ENCODE data around the gene DGCR8.

Gene DGCR8

DNA sequence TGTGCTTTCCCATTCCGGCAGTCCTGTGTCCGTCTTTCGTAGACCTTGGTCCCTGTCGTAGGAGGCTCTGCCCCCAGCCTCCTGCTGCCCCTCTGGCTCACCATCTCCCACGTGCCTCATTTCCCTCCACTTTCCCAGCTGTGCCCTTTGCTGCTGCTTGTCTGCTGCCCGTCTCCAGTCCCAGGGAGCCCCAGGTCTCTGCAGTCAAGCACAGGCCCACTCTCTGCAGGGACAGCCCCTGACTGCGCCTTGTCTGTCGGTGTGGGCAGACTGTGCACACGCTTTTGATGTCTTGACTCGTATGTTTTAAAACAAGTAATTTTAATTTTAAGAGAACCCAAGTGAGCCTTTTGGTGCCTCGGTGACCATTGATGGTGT, 12.4 kb downstream of the DGCR8 start:
- no peak for DNase-seq

DNA sequence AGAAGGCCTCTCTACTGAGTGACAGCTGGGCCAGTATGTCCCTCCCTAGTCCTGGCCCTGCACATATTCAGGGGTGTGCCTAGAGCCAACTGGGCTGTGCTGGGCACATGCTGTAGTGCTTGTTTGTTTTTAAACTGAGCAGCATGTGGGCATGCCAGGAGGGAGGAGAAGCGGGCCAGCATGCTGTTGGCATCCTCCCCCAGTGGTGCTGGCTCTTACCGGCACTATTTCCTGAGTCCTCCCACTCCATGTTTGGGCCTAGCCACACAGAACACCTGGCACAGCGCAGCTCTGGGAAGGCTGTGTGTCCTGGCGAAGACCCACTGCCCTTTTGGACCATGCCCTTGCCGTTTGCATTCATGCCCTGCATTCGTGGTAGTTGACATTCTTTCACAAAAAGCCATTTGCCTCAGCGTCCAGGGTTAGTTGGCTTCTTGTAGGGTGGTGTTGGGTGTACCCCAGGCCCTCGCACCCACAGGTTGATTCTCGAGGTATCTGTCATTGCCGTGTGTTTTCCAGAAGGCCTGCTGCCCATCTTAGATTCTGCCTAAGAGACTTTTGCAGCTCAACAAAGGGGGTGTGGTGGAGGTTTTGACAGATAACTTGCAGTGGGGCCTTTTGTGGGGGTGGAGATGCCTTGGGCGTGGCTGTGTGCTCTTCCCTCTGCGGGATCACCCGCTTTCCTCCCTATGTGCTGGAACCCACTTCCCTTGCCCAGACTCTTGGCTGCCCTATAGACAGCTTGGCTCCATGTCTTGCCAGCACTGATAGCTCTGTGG, 13.6 kb downstream of the DGCR8 start:
- DNase-seq = no peak

DNA sequence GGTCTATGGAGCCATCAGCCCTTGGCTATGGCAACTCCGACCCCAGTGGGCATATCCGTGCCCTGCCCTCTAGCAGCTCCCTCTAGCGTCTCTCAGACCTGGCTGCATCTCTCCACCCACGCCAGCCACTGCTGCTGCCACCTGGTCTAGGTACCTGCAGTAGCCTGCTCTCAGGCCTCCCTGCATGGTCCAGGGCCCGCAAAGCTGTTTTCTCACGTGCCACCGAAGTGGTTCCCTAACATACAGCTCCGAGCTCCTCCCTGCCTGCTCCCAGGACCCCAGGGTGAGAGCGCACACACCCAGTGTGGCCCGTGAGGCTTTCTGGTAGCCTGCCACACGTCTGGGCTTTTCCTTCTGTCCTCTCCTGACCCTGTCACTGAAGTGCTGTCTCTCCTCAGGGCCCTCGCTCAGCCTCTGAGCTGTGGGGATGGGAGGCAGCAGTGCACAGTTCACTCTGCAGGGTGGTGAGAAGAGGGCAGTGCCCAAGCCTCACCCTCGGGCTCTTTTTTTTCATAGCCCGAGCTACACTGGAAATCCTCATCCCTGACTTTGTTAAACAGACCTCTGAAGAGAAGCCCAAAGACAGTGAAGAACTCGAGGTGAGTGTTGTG, 14.3 kb downstream of the DGCR8 start:
- DNase-seq = no peak

DNA sequence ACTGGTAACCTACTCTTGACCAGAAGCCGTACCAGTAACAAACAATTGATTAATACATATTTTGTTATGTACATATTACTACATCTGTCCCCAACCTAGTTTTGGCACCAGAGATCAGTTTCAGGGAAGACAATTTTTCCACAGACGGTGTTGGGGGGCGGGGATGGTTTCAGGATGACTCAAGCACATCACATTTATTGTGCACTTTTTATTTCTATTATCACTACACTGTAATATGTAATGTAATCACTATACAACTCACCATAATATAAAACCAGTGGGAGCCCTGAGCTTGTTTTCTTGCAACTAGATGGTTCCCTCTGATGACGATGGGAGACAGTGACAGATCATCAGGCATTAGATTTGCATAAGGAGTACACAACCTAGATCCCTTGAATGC, 15.5 kb downstream of the DGCR8 start:
- no peak for DNase-seq

DNA sequence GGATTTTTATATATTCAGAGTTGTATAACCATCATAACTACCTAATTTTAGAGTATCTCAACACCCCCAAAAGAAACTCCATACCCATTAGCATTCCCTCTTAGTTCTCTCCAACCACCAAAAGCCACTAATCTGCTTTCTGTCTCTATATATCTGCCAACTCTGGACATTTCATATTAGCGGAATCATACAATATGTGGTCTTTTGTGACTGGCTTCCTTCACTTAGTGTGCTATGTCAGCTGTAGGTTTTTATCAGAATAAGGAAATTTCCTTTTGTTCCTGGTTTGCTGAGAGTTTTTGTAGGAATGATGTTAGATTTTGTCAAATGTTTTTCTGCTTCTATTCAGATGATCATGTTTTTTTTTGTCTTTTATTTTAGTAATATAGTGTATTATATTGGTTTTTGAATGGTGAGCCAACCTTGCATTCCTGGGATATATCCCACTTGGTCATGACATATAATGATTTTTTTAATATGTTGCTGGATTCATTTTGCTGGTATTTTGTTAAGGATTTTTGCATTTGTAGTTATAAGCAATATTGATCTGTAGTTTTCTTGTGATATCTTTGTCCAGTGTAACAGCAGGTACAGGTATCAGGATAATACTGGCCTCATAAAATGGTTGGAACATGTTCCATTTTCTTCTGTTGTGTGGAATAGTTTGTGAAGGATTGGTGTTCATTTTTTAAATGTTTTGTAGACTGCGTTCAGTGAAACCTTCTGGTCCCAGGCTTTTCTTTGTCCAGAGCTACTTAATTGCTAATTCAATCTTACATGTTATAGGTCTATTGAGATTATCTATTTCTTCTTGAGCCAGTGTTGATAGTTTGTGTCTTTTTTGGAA, 16.8 kb downstream of the DGCR8 start:
- DNase-seq = no peak

DNA sequence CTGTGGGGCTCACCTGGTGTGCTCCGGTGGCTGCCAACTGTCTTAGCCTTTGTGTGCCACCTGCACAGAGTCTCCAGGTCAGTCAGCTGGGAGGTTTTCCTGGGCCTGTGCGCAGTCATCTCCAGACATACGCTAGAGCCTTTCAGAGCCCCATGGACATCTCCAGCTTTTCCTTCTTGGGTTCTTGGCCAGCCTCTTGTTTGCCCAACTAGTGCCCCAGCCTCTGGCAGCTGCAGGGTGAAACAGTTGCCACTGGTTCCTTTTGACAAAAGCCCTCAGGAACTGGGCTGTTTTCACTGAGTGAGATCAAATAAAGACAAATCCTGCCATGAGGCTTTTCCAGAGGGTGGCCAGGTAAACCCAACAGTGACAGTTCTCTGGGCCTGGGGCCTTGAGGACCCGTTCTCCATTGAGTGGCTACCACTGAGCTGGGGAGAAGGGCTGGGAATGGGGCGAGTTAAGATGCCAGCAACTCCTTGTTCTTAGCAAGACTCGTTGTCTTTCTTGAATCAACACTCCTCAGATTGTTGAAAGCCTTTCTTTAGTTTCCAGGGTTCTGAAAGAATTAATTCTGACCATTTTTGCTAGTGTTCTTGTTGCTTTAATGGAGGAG, 19.2 kb downstream of the DGCR8 start:
- DNase-seq = no peak

DNA sequence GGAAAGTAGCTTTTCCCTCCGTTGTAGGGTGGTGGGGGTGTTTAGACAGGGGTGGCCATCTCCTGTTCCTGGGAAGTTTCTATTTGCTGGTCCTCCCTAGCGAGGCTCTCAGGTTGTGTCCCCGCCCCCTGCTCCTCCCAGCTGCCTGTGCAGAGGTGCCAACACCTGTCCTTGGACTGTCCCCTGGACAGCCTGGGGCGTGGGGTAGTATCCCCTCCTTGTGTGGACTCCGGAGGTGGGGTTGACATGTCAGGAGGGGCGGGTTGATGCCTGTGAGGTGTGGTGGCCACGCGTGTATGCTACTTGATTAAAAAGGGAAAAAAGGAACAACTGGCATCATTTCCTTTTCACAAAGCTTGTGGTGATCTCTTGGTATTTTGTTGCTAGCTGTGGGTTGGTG, 21.6 kb downstream of the DGCR8 start:
- no peak for DNase-seq

DNA sequence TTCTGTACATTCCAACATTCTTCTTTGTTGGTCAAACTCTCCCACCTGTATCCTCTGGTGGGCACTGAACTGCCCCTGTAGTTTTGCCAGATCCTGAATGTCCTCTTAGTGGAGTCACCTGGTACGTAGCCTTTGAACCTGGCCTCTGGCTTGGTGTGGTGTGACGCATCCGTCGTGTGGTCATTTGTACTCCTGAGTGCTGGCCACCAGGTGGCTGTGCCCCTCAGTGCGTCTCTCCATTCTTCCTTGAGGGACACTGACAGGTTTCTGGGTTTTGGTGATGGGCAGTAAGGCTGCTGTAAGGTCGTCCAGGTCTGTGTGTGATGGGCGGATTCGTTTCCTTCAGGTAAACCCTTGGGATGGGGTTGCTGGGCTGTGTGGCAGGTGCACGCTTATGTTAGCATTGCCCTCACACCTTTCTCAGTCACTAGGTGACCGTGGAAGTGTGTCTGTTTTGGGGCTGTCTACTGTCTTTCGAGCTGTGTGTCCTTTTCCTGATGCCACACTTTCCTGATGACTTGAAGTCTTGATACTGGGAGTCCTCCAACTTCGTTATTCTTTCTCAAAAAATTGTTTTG, 22.3 kb downstream of the DGCR8 start:
- no peak for DNase-seq

DNA sequence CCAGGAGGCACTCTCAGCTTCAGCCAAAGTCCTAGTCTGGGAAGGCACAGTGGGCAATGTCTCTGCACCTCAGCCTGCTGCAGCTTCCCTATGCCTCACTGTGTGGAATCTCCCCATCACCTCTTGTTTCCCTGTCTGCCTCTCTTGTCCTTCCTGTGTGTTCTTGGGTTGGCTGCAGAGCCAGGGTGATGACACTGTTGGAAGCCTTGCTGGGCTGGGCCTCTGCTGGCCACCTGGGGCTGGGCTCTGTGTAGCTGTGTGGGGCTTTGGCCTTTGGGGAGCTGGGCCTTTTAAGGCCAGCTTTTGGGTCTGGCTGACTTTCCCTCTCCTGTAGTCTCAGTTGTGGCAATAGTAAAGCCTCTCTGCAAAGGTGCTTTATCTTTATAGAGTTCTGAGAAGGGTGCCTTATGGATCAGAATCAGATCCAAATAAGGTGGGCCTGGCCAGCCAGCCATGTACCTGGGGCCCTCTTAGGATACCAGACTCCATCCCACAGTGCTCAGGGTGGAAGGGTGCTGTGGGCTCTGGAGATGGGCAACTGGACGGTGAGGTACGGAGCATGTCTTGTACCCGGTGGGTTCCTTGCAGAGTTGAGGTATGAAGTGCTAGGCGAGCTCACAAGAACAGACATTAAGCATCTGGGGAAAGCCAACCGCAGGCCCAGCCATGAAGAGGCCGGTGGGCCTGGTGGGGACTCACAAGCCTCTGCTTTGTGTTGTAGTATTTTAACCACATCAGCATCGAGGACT, 25.6 kb downstream of the DGCR8 start:
- DNase-seq = no peak

DNA sequence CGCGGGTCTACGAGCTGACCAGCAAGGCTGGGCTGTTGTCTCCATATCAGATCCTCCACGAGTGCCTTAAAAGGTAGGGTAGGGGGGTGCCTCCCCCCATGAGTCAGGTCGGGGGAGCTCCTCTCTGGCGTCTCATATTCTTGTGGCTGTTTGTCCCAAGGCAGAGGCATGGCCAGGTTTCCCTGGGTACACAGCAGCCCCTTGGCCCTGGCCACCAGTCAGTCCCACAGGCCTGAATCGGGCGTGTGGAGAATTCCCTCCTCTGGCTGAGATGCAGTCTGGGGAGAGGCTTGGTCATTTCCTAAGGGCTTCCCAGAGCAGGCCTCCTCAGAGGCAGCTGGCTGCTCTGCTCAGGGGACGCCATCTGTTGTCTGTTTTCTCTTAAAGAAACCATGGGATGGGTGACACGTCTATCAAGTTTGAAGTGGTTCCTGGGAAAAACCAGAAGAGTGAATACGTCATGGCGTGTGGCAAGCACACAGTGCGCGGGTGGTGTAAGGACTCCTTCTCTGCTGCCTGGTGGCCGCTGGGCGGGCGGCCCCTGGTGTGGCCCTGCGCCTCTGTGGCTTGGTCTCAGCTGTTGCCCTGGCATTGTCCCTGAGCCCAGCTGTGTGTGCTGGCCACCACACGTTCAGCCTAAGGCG, 26.3 kb downstream of the DGCR8 start:
- no peak for DNase-seq

DNA sequence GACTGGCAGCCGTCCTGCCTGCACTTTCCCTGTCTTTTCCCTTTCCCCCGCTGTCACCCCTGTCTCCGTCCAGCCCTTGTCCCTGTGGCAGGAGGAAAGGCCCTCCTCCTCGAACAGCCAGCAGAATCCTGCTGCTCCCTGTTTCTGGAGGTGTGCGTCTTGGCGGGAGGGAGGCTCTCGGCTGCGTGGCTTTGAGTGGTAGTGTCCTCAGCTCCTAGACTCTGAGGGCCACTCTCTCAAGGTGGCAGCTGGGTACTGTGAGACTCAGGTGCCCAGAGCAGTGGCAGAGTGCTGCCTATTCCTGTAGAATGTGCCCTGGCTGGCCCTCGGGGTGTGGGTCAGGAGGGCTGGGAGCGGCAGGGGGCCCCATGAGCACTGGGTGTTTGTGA, 26.8 kb downstream of the DGCR8 start:
- no peak for DNase-seq

DNA sequence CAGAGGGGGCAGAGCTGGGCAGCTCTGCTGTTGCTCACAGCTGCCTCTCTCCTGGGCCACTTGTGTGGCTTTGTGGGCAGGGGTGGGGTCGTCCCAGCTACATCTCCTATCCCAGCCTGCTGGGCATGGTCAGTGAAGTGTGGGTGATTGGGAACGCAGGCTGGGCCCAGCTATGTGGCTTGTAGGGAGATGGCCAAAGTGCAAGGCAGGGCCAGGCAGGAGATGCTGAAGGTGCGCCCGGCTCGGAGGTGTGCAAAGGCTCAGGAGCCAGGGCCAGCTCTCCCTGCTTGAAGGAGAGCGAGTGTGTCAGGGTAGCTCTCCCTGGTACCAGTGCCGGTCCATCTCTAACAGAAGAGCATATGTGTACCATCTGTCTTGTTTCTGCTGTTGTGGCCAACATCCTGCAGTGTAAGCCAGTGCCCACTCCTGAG, 27.4 kb downstream of the DGCR8 start:
- no peak for DNase-seq

DNA sequence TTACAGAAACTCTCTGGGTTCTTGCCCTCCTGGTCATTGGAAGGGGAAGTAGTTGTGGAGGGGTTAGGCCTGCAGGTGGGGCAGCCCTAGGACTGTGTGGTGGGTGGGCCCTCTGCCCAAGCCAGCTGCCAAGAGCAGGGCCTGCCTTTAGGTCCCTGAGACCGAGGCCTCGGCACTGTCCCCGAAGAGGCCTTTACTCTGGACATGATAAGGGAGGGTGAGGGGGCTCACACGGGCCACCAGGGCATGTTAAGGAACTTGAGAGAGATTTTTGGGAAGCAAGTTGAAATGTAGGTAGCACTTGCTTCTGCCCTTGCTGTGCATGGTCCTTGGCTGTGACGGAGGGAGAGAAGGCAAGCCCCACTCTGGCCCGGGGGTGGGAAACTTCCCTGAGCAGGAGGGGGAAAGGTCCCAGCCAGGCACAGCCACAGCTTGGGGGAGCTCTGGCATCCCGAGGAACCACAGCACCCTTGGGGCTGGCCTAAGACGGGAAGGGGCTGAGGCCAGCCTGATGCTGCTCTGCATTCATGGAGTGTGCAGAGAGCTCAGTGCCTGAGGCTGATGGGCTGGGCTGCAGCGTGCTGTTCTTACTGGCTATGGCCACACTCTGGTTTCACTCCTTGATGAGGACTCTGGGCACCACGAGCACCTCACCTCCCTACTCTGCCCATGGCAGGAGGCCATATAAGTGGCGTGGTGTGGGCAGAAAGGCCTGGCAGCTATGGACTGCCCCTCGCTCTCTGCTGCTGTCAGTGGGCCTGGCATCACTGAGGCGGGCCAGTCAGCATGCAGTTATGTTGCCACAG, 28.1 kb downstream of the DGCR8 start:
- DNase-seq = no peak

DNA sequence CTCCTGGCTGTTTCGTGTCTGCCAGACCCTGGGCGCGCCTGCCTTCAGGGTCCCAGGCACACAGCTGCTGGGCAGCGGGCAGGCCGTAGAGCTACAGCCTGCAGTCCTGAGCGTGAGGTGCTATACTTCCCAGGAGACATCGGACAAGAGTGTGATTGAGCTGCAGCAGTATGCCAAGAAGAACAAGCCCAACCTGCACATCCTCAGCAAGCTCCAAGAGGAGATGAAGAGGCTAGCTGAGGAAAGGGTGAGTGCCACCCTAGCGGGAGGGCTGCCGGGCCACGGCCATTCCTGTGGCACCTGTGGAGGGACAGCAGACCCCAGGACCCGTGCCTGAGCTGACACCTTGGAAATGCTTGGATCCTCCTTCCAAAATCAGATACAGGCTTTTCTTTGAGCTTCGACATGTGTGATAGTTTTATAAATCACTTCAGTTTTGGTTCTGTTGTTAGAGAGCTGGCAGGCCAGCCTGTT, 28.8 kb downstream of the DGCR8 start:
- DNase-seq = no peak

DNA sequence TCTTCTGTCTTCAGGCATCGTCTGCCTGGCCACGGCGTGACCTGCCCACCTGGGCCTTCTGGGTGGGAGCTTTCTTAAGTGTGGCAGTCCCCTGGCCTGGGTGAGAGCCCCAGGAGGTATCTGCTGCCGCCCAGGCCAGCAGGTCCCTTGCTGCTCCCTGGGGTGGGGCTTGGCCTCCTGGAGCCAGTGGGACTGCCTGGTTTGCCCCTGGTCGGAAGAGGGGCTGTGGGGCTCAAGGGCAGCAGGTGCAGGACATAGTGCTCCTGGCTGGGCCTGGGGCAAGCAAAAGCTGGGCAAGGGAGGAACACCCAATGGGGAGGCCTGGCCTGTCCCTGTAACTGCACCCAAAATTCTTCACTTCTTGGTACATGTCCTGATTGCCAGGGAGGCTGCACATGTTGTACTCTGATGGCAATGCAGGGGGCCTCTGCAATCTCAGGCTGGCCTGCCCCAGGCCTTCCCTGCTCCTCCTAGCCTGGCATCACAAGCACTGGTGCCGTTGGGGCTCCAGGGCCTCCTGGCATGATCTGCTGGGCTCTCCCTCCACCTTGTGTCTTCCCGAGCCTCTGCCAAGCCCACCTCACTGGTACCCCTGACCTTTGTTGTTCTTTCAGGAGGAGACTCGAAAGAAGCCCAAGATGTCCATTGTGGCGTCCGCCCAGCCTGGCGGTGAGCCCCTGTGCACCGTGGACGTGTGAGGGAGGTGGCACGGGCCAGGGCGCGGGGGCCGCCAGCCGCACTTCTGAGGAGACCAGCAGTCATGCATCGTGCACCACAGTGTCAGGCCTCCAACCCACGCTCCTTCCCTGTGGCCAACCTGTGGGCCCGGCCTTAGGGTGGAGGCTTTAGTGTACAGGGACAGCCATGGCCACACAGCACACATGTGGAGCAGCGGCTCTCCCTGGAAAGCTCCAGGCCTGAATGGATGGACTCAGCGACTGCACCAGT, 29.6 kb downstream of the DGCR8 start:
- DNase-seq = no peak

DNA sequence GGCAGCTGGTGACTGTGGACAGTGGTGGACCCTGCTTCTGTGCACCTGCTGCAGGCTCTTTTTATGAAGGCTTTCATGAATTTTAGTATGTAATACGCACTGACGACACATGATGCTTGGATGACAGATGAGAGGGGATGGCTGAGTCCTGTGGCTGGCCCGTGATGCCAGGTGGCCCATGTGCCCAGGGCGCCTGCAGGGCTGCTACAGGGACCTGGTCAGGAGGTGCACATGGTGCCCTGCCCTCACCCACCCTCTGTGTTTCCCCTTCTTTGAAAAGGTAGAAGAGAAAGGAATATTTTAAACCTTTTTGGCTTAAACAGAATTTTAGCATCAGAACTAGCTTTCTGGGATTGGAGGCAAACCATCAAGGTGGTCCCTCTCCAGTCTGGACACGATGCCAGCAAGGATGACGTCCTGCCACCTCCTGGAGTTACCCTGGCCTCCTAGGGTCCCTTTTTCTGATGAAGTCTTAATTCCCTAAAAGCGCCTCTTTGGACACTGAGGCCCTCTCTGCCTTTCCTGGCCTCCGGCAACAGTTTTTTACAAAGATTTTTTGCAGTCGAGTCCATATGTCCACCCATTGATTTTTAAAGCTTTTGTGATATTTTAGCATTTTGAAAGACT, 30.4 kb downstream of the DGCR8 start:
- no peak for DNase-seq

DNA sequence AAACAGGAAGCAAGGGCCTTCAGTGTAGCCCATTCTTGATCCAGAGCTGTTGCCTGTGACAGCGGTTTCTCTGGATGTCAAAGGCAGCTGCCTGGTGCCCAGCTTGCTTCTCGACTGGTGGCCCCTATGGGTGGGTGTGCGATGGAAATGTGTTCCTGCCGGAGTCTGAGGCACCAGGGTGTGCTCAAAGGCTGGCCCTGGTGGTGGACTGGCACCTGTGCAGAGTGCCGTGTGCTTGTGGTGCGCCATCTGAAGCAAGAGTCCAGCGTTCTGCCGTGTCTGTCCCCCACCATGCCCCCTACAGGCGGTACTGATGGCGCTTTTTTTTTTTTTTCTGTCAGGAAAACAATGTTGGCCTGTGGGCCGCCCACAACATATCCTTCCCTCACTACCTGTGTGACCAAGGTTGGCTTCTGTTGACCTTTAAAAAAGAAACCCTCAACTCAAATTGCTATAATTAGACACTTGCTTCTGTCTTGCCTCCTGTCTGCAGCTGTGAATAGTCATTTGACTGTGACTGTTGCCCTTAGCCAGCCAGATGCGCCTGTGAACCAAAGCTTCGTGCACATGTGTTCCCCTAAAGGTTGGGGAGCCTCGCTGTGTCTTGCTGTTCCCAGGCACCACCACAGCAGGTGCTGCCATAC, 31.1 kb downstream of the DGCR8 start:
- no peak for DNase-seq
